Activated naive CD8-positive, alpha-beta T cell (primary cell): ENCODE results near the gene ZPBP.

Source experiments
- H3K27ac Mint-ChIP-seq: one replicate; pipeline ENCODE4 v1.8.0; 2021; ENCODE audit warnings: mixed read lengths
- H3K27me3 Mint-ChIP-seq: one replicate; pipeline ENCODE4 v1.8.0; 2021; ENCODE audit warnings: mixed read lengths
- H3K36me3 Mint-ChIP-seq: one replicate; pipeline ENCODE4 v1.8.0; 2021; ENCODE audit warnings: mixed read lengths
- H3K4me1 Mint-ChIP-seq: one replicate; pipeline ENCODE4 v1.8.0; 2021; ENCODE audit warnings: low read depth, mixed read lengths
- H3K4me3 Mint-ChIP-seq: one replicate; pipeline ENCODE4 v1.8.0; 2021; ENCODE audit warnings: mild to moderate bottlenecking, mixed read lengths
- H3K9me3 Mint-ChIP-seq: one replicate; pipeline ENCODE4 v1.8.0; 2021; ENCODE audit warnings: low read depth, mixed read lengths

The ZPBP gene

DNA sequence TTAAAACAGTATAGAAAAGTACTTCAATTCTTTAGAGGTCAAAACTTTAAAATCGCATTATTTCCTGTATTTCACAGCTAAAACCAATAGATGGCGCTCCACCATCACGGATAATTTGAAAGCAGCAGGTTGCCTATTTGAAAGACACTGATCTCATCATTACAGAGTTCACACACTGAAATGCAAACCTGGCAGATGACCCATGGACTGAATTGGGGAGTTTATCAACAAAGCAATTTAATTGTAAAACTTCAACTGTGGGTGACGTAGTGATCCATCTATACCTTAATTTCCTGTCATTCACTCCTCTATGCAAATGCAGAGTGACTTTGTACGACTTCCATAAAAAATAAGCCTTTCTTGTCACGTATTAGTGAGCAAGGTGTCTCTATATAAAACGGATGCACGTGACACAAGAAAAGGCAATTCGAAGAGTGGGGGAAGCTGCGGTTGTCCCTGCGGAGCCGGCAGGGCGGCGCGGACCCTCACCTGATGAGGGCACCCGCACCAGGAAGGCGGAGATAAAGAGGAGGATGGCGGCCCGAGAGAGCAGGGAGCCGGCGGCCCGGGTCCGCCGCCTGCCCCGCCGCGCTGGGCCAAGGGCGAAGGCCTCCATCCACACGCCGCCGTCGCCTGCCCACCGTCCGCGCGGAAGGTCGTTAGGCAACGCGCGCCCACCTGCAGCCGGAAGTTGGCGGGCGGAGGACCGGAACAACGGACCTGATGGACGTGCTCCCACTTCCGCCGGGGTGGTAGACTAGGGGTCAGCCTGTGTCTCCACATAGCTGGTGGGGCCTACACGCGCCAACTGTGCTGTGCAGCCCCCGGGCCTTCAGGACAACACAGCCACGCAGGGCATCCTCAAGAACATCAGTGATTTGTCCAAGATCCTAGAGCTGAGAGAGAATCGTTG lies at the start of gene ZPBP:
Gene ZPBP, minus strand, starts transcription at position 668 of the 913 bp plus-strand sequence. Its CDS starts 52 bp downstream, at position 616.
- no peaks in the 10 kb centered on the region for H3K9me3 Mint-ChIP-seq
- peaks cover 14% of the 10 kb centered on the region for H3K4me1 Mint-ChIP-seq
- H3K27me3 Mint-ChIP-seq: peaks cover 2% of the 10 kb centered on the region
- H3K4me3 Mint-ChIP-seq: peak within 1 kb of the TSS; percentile 93
- H3K27ac Mint-ChIP-seq: peak within 1 kb of the TSS; percentile 95
- no peaks in the 10 kb centered on the region for H3K36me3 Mint-ChIP-seq

DNA sequence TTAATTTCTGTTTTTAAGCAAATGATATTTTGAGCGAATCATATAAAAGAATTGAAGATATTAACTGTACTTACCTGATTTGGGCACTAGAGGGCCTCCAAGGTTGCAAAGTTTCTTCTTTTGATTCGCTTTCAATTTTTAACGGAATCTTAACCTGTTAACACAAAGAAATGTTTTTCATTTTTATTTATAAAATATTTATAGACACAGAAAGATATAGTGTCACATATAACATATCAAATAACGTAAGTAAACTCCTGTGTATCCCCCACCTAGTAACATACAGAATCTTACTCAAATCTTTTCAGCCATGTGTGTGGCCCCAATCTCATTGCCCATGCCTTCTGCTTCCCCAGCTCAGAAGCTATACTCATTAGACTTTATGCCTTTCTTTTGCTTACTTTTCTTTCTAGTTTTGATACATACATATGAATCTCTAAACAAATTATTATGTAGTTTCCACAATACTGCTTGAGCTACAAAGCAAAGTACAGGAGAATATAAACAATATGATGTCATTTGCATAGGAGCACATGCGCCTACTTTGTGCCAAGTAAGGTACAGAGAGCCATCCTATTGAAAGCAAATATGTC lies 49.5 kb upstream of the ZPBP start:
- H3K9me3 Mint-ChIP-seq: no peaks in the 10 kb centered on the region
- peak overlapping the region; percentile 71 for H3K4me3 Mint-ChIP-seq
- peak overlapping the region; percentile 98 for H3K27ac Mint-ChIP-seq
- H3K27me3 Mint-ChIP-seq: no peaks in the 10 kb centered on the region
- H3K36me3 Mint-ChIP-seq: peaks cover 2% of the 10 kb centered on the region
- H3K4me1 Mint-ChIP-seq: peaks cover 43% of the 10 kb centered on the region

DNA sequence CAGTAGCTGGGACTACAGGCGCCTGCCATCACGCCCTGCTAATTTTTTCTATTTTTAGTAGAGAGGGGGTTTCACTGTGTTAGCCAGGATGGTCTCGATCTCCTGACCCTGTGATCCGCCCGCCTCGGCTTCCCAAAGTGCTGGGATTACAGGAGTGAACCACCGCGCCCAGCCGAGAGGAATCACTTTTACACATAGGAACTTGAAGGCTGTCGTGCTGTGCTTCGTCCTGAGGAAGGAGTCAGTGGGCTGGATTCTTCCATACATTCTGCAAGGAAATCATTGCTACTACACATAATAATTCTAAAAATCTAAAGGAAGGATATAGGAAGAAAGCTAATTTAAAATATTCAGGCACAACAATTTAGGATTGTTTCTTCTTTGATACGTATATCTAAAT lies 48.8 kb upstream of the ZPBP start:
- H3K27me3 Mint-ChIP-seq: no peaks in the 10 kb centered on the region
- peaks cover 36% of the 10 kb centered on the region for H3K4me1 Mint-ChIP-seq
- no peak overlapping the region for H3K4me3 Mint-ChIP-seq
- H3K27ac Mint-ChIP-seq: no peak overlapping the region
- peaks cover 2% of the 10 kb centered on the region for H3K36me3 Mint-ChIP-seq
- no peaks in the 10 kb centered on the region for H3K9me3 Mint-ChIP-seq

DNA sequence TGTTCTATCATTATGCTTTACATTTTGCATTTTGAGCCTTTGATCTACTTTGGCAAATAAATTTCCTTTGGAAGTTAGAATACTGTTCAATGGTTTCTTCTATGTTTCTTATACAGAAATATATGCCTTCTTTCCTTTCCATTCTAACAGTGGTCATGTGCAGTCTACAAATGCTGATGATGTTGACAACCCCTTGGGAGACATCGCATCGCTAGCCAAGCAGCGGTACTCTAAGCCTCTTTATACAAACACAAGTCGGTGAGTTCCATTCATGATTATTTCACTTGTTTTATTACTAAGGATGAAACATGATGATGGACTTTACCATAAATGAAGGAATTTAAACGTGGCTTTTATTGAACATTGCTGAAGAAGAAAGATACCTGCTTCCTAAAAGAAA lies 48.1 kb upstream of the ZPBP start:
- peaks cover 29% of the 10 kb centered on the region for H3K4me1 Mint-ChIP-seq
- H3K27ac Mint-ChIP-seq: no peak overlapping the region
- H3K4me3 Mint-ChIP-seq: no peak overlapping the region
- H3K36me3 Mint-ChIP-seq: peaks cover 2% of the 10 kb centered on the region
- no peaks in the 10 kb centered on the region for H3K27me3 Mint-ChIP-seq
- no peaks in the 10 kb centered on the region for H3K9me3 Mint-ChIP-seq

DNA sequence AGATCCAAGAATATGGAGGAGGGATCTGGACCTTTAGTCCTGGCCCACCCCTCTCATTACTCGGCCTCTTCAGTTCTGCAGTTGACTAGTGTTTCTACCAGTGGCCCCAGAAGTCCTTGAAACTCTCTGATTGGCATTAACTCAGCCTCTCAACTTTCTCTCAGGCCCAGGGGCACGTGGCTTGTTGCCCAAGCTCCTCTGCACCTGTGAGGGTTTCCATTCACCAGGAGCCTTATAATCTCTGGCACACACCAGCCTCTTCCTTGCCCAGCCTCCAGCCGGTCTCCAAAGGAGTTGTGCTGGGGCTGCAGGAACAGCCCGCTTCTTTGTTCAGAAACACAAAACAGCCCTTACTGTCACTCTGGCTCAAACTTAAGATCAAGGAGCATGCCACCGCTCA lies 47.6 kb upstream of the ZPBP start:
- H3K27me3 Mint-ChIP-seq: no peaks in the 10 kb centered on the region

DNA sequence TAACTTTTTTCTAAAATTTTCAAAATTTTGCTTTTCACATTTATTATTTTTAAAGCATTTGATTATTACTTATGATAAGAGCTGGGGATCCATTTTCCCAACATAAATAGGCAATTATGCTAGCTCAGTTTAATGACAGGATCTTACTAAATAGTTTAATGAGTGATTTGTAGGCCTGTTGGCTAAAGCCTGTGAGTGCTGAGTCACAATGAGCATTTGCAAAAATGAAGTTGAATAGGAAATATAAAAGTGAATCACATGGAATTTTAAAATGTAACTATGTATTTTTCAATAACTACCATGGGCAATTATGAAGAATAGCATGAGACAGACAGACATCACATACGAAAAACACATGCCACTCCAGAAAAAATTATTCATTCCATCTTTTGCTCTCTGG lies 45.1 kb upstream of the ZPBP start:
- H3K36me3 Mint-ChIP-seq: no peaks in the 10 kb centered on the region
- H3K9me3 Mint-ChIP-seq: no peaks in the 10 kb centered on the region
- H3K27me3 Mint-ChIP-seq: no peaks in the 10 kb centered on the region

More for the DNA sequence above, 47.6 kb upstream of the ZPBP start:
- H3K4me3 Mint-ChIP-seq: no peak overlapping the region
- peaks cover 2% of the 10 kb centered on the region for H3K36me3 Mint-ChIP-seq
- peaks cover 25% of the 10 kb centered on the region for H3K4me1 Mint-ChIP-seq
- no peak overlapping the region for H3K27ac Mint-ChIP-seq
- H3K9me3 Mint-ChIP-seq: no peaks in the 10 kb centered on the region

GRCh38 chr7:50125766-50126165 lies 32.7 kb upstream of the ZPBP start:
- no peak overlapping the region for H3K4me3 Mint-ChIP-seq

More for the DNA sequence above, 45.1 kb upstream of the ZPBP start:
- peaks cover 9% of the 10 kb centered on the region for H3K4me1 Mint-ChIP-seq
- no peak overlapping the region for H3K4me3 Mint-ChIP-seq
- no peak overlapping the region for H3K27ac Mint-ChIP-seq

DNA sequence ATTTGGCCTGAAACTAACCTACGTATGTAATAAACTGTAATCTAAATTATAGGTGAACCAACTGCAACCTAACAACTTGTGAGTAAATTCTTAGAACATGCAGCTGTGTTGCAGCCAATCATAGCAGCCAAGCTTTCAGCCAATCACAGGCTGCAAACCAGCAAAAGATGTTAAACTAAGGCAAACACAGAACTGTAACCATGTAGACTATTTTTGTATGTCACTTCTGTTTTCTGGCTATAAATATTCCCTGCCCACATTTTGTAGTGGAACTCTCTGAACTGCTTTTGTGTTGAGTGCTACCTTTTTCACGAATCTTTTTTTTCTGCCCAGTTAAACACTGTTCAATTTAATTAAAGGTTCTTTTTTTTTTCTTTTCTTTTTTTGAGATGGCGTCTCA lies 28.2 kb upstream of the ZPBP start:
- Mint-ChIP-seq H3K4me3 (no peak overlapping the region), H3K4me1 (peaks cover 1% of the 10 kb centered on the region), H3K9me3 (no peaks in the 10 kb centered on the region), H3K36me3 (no peaks in the 10 kb centered on the region), H3K27me3 (no peaks in the 10 kb centered on the region), H3K27ac (no peak overlapping the region)

More at GRCh38 chr7:50125766-50126165, 32.7 kb upstream of the ZPBP start:
- Mint-ChIP-seq H3K36me3 (no peaks in the 10 kb centered on the region), H3K4me1 (peaks cover 1% of the 10 kb centered on the region), H3K9me3 (no peaks in the 10 kb centered on the region), H3K27ac (no peak overlapping the region), H3K27me3 (no peaks in the 10 kb centered on the region)

DNA sequence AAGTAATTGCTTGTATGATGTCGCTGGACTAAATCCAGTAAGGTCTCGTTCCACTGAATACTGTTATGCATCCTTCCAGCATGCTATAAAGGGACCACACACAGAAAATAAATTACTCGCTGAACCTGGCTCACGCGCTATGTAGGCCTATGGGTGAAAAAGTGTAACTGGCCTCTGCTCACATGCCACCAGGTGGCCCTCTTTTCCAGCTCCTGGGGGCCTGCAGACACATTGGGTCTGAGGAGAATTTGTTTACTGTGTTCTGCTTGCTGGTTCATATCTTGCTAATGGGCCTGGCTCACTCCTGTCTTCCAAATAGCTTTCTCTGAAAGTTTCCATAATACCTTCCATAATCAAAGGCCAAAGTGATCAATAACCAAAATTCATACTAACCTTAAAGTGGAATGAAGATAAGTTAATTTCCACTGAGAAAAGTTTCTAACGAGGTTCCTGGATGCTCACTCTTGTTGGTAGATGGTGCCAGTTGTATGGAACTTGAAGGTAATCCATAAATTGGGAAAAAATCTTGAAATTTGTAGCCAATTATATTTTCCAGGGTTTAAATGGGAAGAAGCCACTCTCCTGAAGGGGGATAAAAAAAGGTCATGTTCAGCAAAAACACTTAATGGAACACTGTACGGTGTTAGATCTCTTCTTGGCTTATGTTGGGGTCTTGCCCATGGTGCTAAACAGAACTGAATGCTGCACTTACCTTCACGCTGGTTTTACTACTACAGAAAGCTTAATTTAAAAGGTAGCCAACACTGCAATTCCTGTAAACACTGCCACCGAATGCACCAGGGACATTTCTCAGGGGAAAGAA lies 27.0 kb upstream of the ZPBP start:
- Mint-ChIP-seq H3K27ac (no peak overlapping the region), H3K36me3 (no peaks in the 10 kb centered on the region), H3K4me3 (no peak overlapping the region), H3K9me3 (no peaks in the 10 kb centered on the region), H3K27me3 (peaks cover 2% of the 10 kb centered on the region), H3K4me1 (no peaks in the 10 kb centered on the region)

- no peak overlapping the region for H3K27ac Mint-ChIP-seq
- H3K36me3 Mint-ChIP-seq: peaks cover 7% of the 10 kb centered on the region
- peaks cover 5% of the 10 kb centered on the region for H3K9me3 Mint-ChIP-seq
- peaks cover 10% of the 10 kb centered on the region for H3K27me3 Mint-ChIP-seq
- H3K4me3 Mint-ChIP-seq: no peak overlapping the region
- H3K4me1 Mint-ChIP-seq: no peaks in the 10 kb centered on the region
These were observed 19.2 kb upstream of the ZPBP start for GRCh38 chr7:50112250-50112649.

- no peak overlapping the region for H3K4me3 Mint-ChIP-seq
- H3K27ac Mint-ChIP-seq: no peak overlapping the region
- peaks cover 14% of the 10 kb centered on the region for H3K27me3 Mint-ChIP-seq
- H3K4me1 Mint-ChIP-seq: no peaks in the 10 kb centered on the region
- H3K9me3 Mint-ChIP-seq: no peaks in the 10 kb centered on the region
- H3K36me3 Mint-ChIP-seq: no peaks in the 10 kb centered on the region
These were observed 8.8 kb upstream of the ZPBP start for GRCh38 chr7:50101873-50102272.

DNA sequence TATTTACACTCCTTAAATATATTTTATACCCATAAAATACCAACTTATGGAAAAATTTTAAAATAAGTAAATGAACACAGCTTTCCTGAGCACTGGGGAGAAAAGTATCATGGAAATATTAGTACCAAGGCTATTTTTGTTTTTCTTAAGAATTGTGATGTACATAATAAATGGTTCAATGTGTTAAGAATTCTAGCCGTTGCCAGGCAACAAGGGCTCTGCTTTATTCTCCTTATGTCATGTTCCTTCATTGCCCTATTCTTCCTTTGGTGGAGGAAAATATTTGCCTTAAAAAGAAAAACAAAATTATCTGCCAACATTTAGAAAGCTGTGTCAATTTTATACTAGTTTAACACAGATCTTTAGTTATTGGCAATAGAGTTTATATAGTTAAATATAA lies 2.6 kb upstream of the ZPBP start:
- peaks cover 14% of the 10 kb centered on the region for H3K4me1 Mint-ChIP-seq
- H3K4me3 Mint-ChIP-seq: no peak overlapping the region
- no peaks in the 10 kb centered on the region for H3K27me3 Mint-ChIP-seq
- H3K36me3 Mint-ChIP-seq: no peaks in the 10 kb centered on the region
- no peak overlapping the region for H3K27ac Mint-ChIP-seq
- H3K9me3 Mint-ChIP-seq: no peaks in the 10 kb centered on the region

- H3K4me1 Mint-ChIP-seq: peaks cover 12% of the 10 kb centered on the region
- H3K36me3 Mint-ChIP-seq: no peaks in the 10 kb centered on the region
- H3K27me3 Mint-ChIP-seq: peaks cover 3% of the 10 kb centered on the region
- no peaks in the 10 kb centered on the region for H3K9me3 Mint-ChIP-seq
- H3K27ac Mint-ChIP-seq: no peak overlapping the region
- H3K4me3 Mint-ChIP-seq: no peak overlapping the region
These were observed 4.5 kb downstream of the ZPBP start for GRCh38 chr7:50088463-50089129.

DNA sequence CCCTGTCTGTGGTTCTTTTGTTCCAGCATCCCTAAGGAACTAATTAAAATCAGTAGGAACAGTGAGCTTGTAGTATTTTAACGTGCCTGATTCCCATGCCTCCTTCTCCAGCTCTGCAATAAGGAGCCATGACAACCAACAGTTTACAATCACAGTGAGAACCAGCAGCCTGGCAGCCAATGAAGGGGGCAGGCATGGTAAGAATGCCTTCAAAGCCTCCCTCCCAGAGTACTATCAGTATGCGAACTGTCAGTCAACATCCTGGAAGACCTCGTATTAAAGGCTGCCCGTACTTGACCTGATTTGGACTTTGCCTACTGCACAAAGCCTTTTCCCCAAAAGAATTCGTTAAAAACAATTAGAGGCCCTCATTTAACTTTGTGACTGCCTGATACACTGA lies 7.7 kb downstream of the ZPBP start:
- Mint-ChIP-seq H3K9me3 (no peaks in the 10 kb centered on the region), H3K4me1 (no peaks in the 10 kb centered on the region), H3K4me3 (no peak overlapping the region), H3K27ac (no peak overlapping the region), H3K27me3 (peaks cover 7% of the 10 kb centered on the region), H3K36me3 (no peaks in the 10 kb centered on the region)
